ENCODE results near the gene CDH4.

Gene CDH4

DNA sequence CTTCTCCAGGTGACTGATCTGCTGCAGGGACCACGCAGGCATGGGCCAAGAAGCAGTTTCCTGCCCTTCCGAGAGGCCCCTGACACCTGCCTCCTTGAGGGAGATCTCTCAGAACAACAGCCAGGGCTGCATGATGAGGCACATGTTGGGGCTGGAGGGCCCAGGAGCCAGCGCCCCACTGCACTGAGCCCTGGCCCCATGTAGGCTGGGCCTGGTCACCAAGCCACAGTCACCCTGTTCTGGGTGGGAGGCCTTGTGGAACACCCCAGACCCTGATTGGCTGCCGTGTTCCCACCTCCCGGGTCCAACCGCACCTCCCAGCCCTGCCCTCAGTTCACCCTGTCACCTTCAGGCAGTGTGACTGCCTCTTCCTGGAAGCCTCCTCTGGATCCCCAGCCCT is 639.4 kb downstream of the CDH4 start:
- no peaks in the 10 kb centered on the region for H3K36me3 ChIP-seq (ENCODE audit: insufficient read depth, low read length)
- H3K9ac ChIP-seq (ENCODE audit: low read length): no peak overlapping the region
- H3K9me3 ChIP-seq (ENCODE audit: low read length): no peaks in the 10 kb centered on the region
- H3K27ac ChIP-seq (ENCODE audit: low read depth, low read length): no peak overlapping the region
- H3K27me3 ChIP-seq (ENCODE audit: control insufficient read depth in 1 of 2, insufficient read depth in 2 of 2, low read length in 2 of 2): peaks cover 0 to 19% of the 10 kb centered on the region in 2 donors
- H3K4me3 ChIP-seq (ENCODE audit: low read depth in 1 of 2, low read length in 2 of 2): no peak overlapping the region
- H3K4me1 ChIP-seq (ENCODE audit: insufficient read depth, low read length): no peaks in the 10 kb centered on the region

GRCh38 chr20:61891916-61892649 is 640.0 kb downstream of the CDH4 start:
- Histone ChIP-seq H3K4me1 (ENCODE audit: insufficient read depth, low read length) (no peaks in the 10 kb centered on the region), H3K9ac (ENCODE audit: low read length) (no peak overlapping the region), H3K9me3 (ENCODE audit: low read length) (no peaks in the 10 kb centered on the region), H3K4me3 (ENCODE audit: low read depth in 1 of 2, low read length in 2 of 2) (no peak overlapping the region), H3K36me3 (ENCODE audit: insufficient read depth, low read length) (no peaks in the 10 kb centered on the region), H3K27me3 (ENCODE audit: control insufficient read depth in 1 of 2, insufficient read depth in 2 of 2, low read length in 2 of 2) (peaks cover 0 to 19% of the 10 kb centered on the region in 2 donors), H3K27ac (ENCODE audit: low read depth, low read length) (no peak overlapping the region)

GRCh38 chr20:61895016-61895415 is 643.0 kb downstream of the CDH4 start:
- H3K9me3 ChIP-seq (ENCODE audit: low read length): no peaks in the 10 kb centered on the region
- no peaks in the 10 kb centered on the region for H3K4me1 ChIP-seq (ENCODE audit: insufficient read depth, low read length)
- no peaks in the 10 kb centered on the region for H3K36me3 ChIP-seq (ENCODE audit: insufficient read depth, low read length)
- H3K9ac ChIP-seq (ENCODE audit: low read length): no peak overlapping the region
- H3K27me3 ChIP-seq (ENCODE audit: control insufficient read depth in 1 of 2, insufficient read depth in 2 of 2, low read length in 2 of 2): peaks cover 0 to 13% of the 10 kb centered on the region in 2 donors
- no peak overlapping the region for H3K27ac ChIP-seq (ENCODE audit: low read depth, low read length)
- no peak overlapping the region for H3K4me3 ChIP-seq (ENCODE audit: low read depth in 1 of 2, low read length in 2 of 2)

DNA sequence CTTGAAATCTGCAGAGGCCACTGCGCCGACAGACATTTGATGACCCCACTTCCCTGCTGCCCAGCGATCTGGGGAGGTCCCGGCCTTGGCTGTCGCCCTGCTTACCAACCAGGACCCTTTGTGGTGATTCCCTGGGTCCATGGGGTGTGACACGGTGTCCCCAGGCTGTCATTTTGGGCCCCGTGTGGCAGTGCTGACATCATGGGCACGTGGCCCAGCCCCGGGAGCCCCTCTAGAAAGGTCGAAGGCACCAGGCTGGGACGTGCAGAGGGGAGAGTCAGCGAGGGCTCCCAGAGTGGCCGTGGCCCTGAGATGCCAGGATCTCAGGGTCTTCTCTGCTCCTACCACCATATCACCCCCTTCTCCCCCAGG is 643.6 kb downstream of the CDH4 start:
- H3K4me1 ChIP-seq (ENCODE audit: insufficient read depth, low read length): no peaks in the 10 kb centered on the region
- H3K4me3 ChIP-seq (ENCODE audit: low read depth in 1 of 2, low read length in 2 of 2): no peak overlapping the region
- H3K9me3 ChIP-seq (ENCODE audit: low read length): no peaks in the 10 kb centered on the region
- H3K9ac ChIP-seq (ENCODE audit: low read length): no peak overlapping the region
- peaks cover 0 to 19% of the 10 kb centered on the region in 2 donors for H3K27me3 ChIP-seq (ENCODE audit: control insufficient read depth in 1 of 2, insufficient read depth in 2 of 2, low read length in 2 of 2)
- no peak overlapping the region for H3K27ac ChIP-seq (ENCODE audit: low read depth, low read length)
- H3K36me3 ChIP-seq (ENCODE audit: insufficient read depth, low read length): no peaks in the 10 kb centered on the region

GRCh38 chr20:61896058-61896961 is 644.2 kb downstream of the CDH4 start:
- peaks cover 0 to 19% of the 10 kb centered on the region in 2 donors for H3K27me3 ChIP-seq (ENCODE audit: control insufficient read depth in 1 of 2, insufficient read depth in 2 of 2, low read length in 2 of 2)
- H3K27ac ChIP-seq (ENCODE audit: low read depth, low read length): no peak overlapping the region
- no peak overlapping the region for H3K4me3 ChIP-seq (ENCODE audit: low read depth in 1 of 2, low read length in 2 of 2)
- no peaks in the 10 kb centered on the region for H3K4me1 ChIP-seq (ENCODE audit: insufficient read depth, low read length)
- no peaks in the 10 kb centered on the region for H3K36me3 ChIP-seq (ENCODE audit: insufficient read depth, low read length)
- no peaks in the 10 kb centered on the region for H3K9me3 ChIP-seq (ENCODE audit: low read length)
- no peak overlapping the region for H3K9ac ChIP-seq (ENCODE audit: low read length)

- Histone ChIP-seq H3K9ac (ENCODE audit: low read length) (no peak overlapping the region), H3K9me3 (ENCODE audit: low read length) (no peaks in the 10 kb centered on the region), H3K36me3 (ENCODE audit: insufficient read depth, low read length) (no peaks in the 10 kb centered on the region), H3K27ac (ENCODE audit: low read depth, low read length) (no peak overlapping the region), H3K4me1 (ENCODE audit: insufficient read depth, low read length) (no peaks in the 10 kb centered on the region), H3K4me3 (ENCODE audit: low read depth in 1 of 2, low read length in 2 of 2) (no peak overlapping the region), H3K27me3 (ENCODE audit: control insufficient read depth in 1 of 2, insufficient read depth in 2 of 2, low read length in 2 of 2) (peaks cover 0 to 19% of the 10 kb centered on the region in 2 donors)
These were observed 645.6 kb downstream of the CDH4 start for GRCh38 chr20:61897401-61898295.

DNA sequence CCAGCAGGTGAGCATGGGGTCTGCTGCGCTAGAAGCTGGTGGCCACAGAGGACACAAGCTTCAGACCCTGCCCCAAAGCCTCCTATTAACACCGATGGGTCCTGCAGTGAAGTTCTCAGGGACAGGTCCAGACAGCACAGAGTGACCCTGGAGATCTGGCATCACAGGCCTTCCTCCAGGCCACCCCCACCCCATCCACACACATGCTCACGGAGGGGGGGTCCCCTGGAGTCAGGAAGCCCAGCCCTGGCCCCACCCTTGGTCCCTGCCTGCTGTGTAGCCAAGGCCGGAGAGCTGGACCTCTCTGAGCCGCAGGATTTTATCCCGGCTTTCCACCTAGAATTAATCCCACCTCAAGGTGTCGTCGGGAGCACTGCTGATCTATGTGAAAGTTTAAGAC is 646.3 kb downstream of the CDH4 start:
- peaks cover 0 to 19% of the 10 kb centered on the region in 2 donors for H3K27me3 ChIP-seq (ENCODE audit: control insufficient read depth in 1 of 2, insufficient read depth in 2 of 2, low read length in 2 of 2)

GRCh38 chr20:61900011-61900944 is 648.2 kb downstream of the CDH4 start:
- peaks cover 0 to 22% of the 10 kb centered on the region in 2 donors for H3K27me3 ChIP-seq (ENCODE audit: control insufficient read depth in 1 of 2, insufficient read depth in 2 of 2, low read length in 2 of 2)
- H3K4me3 ChIP-seq (ENCODE audit: low read depth in 1 of 2, low read length in 2 of 2): no peak overlapping the region
- no peaks in the 10 kb centered on the region for H3K36me3 ChIP-seq (ENCODE audit: insufficient read depth, low read length)
- no peak overlapping the region for H3K27ac ChIP-seq (ENCODE audit: low read depth, low read length)
- H3K9me3 ChIP-seq (ENCODE audit: low read length): no peaks in the 10 kb centered on the region
- H3K9ac ChIP-seq (ENCODE audit: low read length): no peak overlapping the region
- H3K4me1 ChIP-seq (ENCODE audit: insufficient read depth, low read length): no peaks in the 10 kb centered on the region

More for the DNA sequence above, 646.3 kb downstream of the CDH4 start:
- no peaks in the 10 kb centered on the region for H3K36me3 ChIP-seq (ENCODE audit: insufficient read depth, low read length)
- no peaks in the 10 kb centered on the region for H3K4me1 ChIP-seq (ENCODE audit: insufficient read depth, low read length)
- no peaks in the 10 kb centered on the region for H3K9me3 ChIP-seq (ENCODE audit: low read length)
- no peak overlapping the region for H3K4me3 ChIP-seq (ENCODE audit: low read depth in 1 of 2, low read length in 2 of 2)
- no peak overlapping the region for H3K27ac ChIP-seq (ENCODE audit: low read depth, low read length)
- H3K9ac ChIP-seq (ENCODE audit: low read length): no peak overlapping the region

DNA sequence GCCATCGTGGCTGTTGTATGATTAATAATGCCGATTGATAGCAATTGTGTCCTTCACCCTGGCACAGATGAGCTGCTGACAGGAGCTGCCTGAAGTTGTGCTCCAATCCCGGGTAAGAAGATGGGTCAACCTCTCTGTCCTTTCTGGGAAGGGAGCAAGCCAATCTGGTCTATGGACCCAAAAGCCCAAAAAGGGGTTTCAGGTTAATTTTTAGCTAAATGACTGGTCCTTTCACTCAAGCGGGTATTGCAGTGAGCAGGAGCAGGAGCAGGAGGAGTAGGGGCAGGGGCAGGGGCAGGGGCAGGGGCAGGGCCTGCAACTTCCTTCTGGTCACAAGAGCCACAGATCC is 648.9 kb downstream of the CDH4 start:
- Histone ChIP-seq H3K27ac (ENCODE audit: low read depth, low read length) (no peak overlapping the region), H3K9me3 (ENCODE audit: low read length) (no peaks in the 10 kb centered on the region), H3K27me3 (ENCODE audit: control insufficient read depth in 1 of 2, insufficient read depth in 2 of 2, low read length in 2 of 2) (peaks cover 0 to 20% of the 10 kb centered on the region in 2 donors)

GRCh38 chr20:61901392-61902220 is 649.5 kb downstream of the CDH4 start:
- Histone ChIP-seq H3K9me3 (ENCODE audit: low read length) (no peaks in the 10 kb centered on the region), H3K4me1 (ENCODE audit: insufficient read depth, low read length) (no peaks in the 10 kb centered on the region), H3K27me3 (ENCODE audit: control insufficient read depth in 1 of 2, insufficient read depth in 2 of 2, low read length in 2 of 2) (peaks cover 0 to 17% of the 10 kb centered on the region in 2 donors), H3K36me3 (ENCODE audit: insufficient read depth, low read length) (no peaks in the 10 kb centered on the region), H3K4me3 (ENCODE audit: low read depth in 1 of 2, low read length in 2 of 2) (no peak overlapping the region), H3K27ac (ENCODE audit: low read depth, low read length) (no peak overlapping the region), H3K9ac (ENCODE audit: low read length) (no peak overlapping the region)

More for the DNA sequence above, 648.9 kb downstream of the CDH4 start:
- H3K4me3 ChIP-seq (ENCODE audit: low read depth in 1 of 2, low read length in 2 of 2): no peak overlapping the region
- H3K9ac ChIP-seq (ENCODE audit: low read length): no peak overlapping the region
- no peaks in the 10 kb centered on the region for H3K4me1 ChIP-seq (ENCODE audit: insufficient read depth, low read length)
- H3K36me3 ChIP-seq (ENCODE audit: insufficient read depth, low read length): no peaks in the 10 kb centered on the region
